Measurements from ENCODE around the gene KRT26.

- TF ChIP-seq CTCF (IDR thresholded peaks at IDR 0.05), result no peak
- TF ChIP-seq EZH2 (IDR thresholded peaks at IDR 0.05; ENCODE audit: borderline replicate concordance, insufficient read depth, low read depth, low read length, poor library complexity, severe bottlenecking), result no peak
Observed at GRCh38 chr17:40763752-40764151, 8.2 kb downstream of the KRT26 start.

Measured in B cell (primary cell).